GM12875 (cell line): ENCODE results near the gene NTN4.
"Not testable (repeated sequence)": the region's sequence is repeated elsewhere in the genome, so short reads cannot be mapped to it uniquely, and the experiment has no call there.

Experiments
- H3K4me3 ChIP-seq: one replicate; pipeline ENCODE4 v1.5.1; 2011; ENCODE audit warnings: low read depth, low read length, control low read depth
- TF ChIP-seq, protein P1 (sequence below): IDR thresholded peaks from 2 replicates; pipeline ENCODE4 v1.5.1; 2011; ENCODE audit warnings: low read depth, mild to moderate bottlenecking, control low read depth, inconsistent platforms, low read length, moderate library complexity, borderline replicate concordance; ENCODE audit not compliant: insufficient read depth

NTN4 gene

GRCh38 chr12:95763809-95764253, 26.7 kb downstream of the NTN4 start:
- H3K4me3 ChIP-seq: no peak overlapping the region
- TF ChIP-seq, protein P1, sequence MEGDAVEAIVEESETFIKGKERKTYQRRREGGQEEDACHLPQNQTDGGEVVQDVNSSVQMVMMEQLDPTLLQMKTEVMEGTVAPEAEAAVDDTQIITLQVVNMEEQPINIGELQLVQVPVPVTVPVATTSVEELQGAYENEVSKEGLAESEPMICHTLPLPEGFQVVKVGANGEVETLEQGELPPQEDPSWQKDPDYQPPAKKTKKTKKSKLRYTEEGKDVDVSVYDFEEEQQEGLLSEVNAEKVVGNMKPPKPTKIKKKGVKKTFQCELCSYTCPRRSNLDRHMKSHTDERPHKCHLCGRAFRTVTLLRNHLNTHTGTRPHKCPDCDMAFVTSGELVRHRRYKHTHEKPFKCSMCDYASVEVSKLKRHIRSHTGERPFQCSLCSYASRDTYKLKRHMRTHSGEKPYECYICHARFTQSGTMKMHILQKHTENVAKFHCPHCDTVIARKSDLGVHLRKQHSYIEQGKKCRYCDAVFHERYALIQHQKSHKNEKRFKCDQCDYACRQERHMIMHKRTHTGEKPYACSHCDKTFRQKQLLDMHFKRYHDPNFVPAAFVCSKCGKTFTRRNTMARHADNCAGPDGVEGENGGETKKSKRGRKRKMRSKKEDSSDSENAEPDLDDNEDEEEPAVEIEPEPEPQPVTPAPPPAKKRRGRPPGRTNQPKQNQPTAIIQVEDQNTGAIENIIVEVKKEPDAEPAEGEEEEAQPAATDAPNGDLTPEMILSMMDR: no peak

DNA sequence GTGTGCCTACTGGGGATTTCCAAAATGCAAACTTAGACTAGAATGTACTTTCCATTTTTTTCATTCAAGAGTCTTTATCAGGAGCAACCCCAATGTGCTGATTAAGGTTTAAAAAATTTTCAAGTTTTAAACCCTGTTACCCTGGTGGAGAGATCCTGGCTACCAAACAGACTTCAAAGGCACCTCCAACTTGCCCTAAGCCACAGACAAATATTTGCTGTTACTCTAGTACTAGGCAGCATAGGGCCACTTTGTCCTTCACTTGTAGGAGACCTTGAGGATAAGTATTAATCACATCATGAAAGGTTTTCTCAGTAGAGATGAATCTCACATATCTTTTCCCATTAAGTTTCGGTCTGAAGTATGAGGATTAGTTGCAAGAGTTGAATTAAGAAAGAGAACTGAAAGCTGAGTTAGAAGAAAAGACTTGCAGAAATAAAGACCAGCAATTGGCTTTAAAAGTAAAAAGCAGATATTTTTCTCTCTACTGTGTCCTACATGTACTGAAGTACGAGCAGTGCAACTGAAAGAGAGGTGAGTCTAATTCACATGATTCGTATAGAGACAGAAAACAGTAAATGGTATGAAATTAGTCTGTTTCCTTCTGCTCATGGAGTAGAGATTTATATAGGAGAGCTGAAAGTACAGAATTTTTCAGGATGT, 28.3 kb downstream of the NTN4 start:
- H3K4me3 ChIP-seq: no peak overlapping the region
- TF ChIP-seq, protein P1: no peak

GRCh38 chr12:95760371-95760770, 30.2 kb downstream of the NTN4 start:
- no peak overlapping the region for H3K4me3 ChIP-seq
- TF ChIP-seq, protein P1: no peak

GRCh38 chr12:95759718-95760117, 30.8 kb downstream of the NTN4 start:
- TF ChIP-seq, protein P1: no peak

GRCh38 chr12:95759039-95759438, 31.5 kb downstream of the NTN4 start:
- TF ChIP-seq, protein P1: no peak
- no peak overlapping the region for H3K4me3 ChIP-seq

More at GRCh38 chr12:95759718-95760117, 30.8 kb downstream of the NTN4 start:
- no peak overlapping the region for H3K4me3 ChIP-seq

DNA sequence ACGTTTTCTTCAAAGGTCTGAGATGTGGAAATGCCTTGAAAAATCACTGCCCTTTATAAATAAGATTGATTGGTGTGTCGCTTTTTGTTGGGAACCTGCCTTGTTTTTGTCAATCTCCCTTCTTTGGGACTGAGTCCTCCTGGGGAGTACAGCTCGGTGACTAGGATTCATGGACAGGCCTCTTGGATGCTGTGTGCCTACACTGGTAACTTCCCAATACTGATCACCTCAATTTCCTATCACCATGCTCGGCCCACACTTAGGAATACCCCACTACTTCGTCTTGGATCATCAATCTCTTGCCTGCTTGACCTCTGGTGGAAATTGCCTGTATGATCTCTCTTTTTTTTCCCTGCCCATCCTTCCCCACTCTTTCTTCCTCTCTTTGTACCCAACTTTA, 34.2 kb downstream of the NTN4 start:
- H3K4me3 ChIP-seq: no peak overlapping the region
- TF ChIP-seq, protein P1: no peak

GRCh38 chr12:95755261-95755865, 35.2 kb downstream of the NTN4 start:
- TF ChIP-seq, protein P1: no peak
- no peak overlapping the region for H3K4me3 ChIP-seq

DNA sequence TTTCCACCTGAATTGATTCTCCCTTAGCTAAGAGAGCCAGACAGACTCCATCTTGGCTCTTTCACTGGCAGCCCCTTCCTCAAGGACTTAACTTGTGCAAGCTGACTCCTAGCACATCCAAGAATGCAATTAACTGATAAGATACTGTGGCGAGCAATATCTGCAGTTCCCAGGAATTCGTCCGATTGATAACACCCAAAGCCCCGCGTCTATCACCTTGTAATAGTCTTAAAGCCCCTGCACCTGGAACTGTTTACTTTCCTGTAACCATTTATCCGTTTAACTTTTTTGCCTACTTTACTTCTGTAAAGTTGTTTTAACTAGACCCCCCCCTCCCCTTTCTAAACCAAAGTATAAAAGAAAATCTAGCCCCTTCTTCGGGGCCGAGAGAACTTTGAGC, 44.5 kb downstream of the NTN4 start:
- H3K4me3 ChIP-seq: not testable (repeated sequence)
